K562 (cell line): ENCODE results near the gene SORCS2. TPM values are rescaled to one million over a fixed set of nuclear protein-coding genes. Genes with fewer than 3 reads are reported as not detected.

Source experiments
- ATAC-seq: fragments of 200-7000 bp; cut with Tn5 transposase; 3 replicates; pipeline ENCODE4 v1.9.1; 2020; ENCODE audit warnings: moderate library complexity
- BruUV-seq: library from RNA; stranded (reverse); fragments of 400-500 nt; replicated peaks from 2 replicates; lab custom pipeline; 2021; lab: Mats Ljungman, UMichigan
- CTCF ChIA-PET: fragments of 300-600 bp; formaldehyde crosslinking; extraction: SDS; loops from one replicate; lab custom pipeline; 2021; ENCODE audit warnings: low intra/inter-chr PET ratio; lab: Yijun Ruan, JAX
- POLR2A ChIA-PET: fragments of 300-600, 350-650 bp; sonication (Branson Sonifier 250); formaldehyde crosslinking; extraction: SDS; loops from one replicate; lab custom pipeline; 2021; ENCODE audit warnings: antibody characterized with exemption, inconsistent platforms; lab: Yijun Ruan, JAX
- DNase-seq, 4 experiments: peaks; one replicate each; pipeline versions ENCODE4 v3.0.0 to v3.0.0-alpha.2; 2011 to 2018; ENCODE audit warnings: low spot score in 3 of 4, mixed read lengths in 3 of 4; ENCODE audit errors: extremely low read depth in 1 of 4
- FAIRE-seq: peaks from 2 replicates; lab custom pipeline; 2011; peaks lifted over from hg19 to GRCh38; lab: Jason Lieb, UNC
- H2AFZ ChIP-seq: 2 replicates; pipeline ENCODE4 v1.6.0; 2011; ENCODE audit warnings: low read depth, low read length, control low read depth, inconsistent platforms
- H3K27ac ChIP-seq: fragments of 200-600 bp; 3 replicates; pipeline ENCODE4 v1.8.0; 2011; ENCODE audit warnings: low read depth, mild to moderate bottlenecking, control low read depth, inconsistent platforms, low read length, moderate library complexity, mixed read lengths; ENCODE audit errors: extremely low read depth
- H3K27me3 ChIP-seq, 2 experiments: fragments of 300-600 bp in 1 of 2; 2 replicates in 1 of 2; 3 replicates in 1 of 2; pipeline versions ENCODE4 v1.6.0 to v1.8.0; 2011; ENCODE audit warnings: inconsistent platforms in 2 of 2, low read length in 2 of 2, mild to moderate bottlenecking in 1 of 2, mixed read lengths in 1 of 2, moderate library complexity in 1 of 2; ENCODE audit not compliant: control insufficient read depth in 2 of 2, insufficient read depth in 2 of 2
- H3K36me3 ChIP-seq: fragments of 300-600 bp; 3 replicates; pipeline ENCODE4 v1.8.0; 2011; ENCODE audit warnings: mild to moderate bottlenecking, low read length, inconsistent platforms; ENCODE audit not compliant: control insufficient read depth, insufficient read depth
- H3K4me1 ChIP-seq, 2 experiments: fragments of 200-600 bp in 1 of 2; replicated peaks in 1 of 2; 2 replicates in 1 of 2; 3 replicates in 1 of 2; pipeline versions ENCODE4 v1.5.1 to v1.8.0; 2011; ENCODE audit warnings: inconsistent platforms in 2 of 2, low read length in 2 of 2, mild to moderate bottlenecking in 1 of 2, mixed read lengths in 1 of 2, moderate library complexity in 1 of 2; ENCODE audit not compliant: control insufficient read depth in 2 of 2, insufficient read depth in 2 of 2
- H3K4me2 ChIP-seq: 2 replicates; pipeline ENCODE4 v1.6.1; 2011; ENCODE audit warnings: low read length, control low read depth, inconsistent platforms, mixed read lengths; ENCODE audit not compliant: insufficient read depth
- H3K4me3 ChIP-seq: fragments of 200-600 bp; sonication (generic), shearing (Covaris generic); 2 replicates; pipeline ENCODE4 v1.5.1; 2016; ENCODE audit warnings: control low read depth, inconsistent platforms
- H3K79me2 ChIP-seq: fragments of 200-600 bp; 3 replicates; pipeline ENCODE4 v1.8.0; 2011; ENCODE audit warnings: low read length, inconsistent platforms; ENCODE audit not compliant: control insufficient read depth, insufficient read depth
- H3K9ac ChIP-seq, 2 experiments: 2 replicates each; pipeline versions ENCODE4 v1.6.0 to v1.6.1; 2011; ENCODE audit warnings: low read depth in 2 of 2, low read length in 2 of 2, control low read depth in 1 of 2, inconsistent platforms in 1 of 2, mild to moderate bottlenecking in 1 of 2, mixed read lengths in 1 of 2; ENCODE audit not compliant: insufficient read depth in 1 of 2
- H3K9me1 ChIP-seq: one replicate; pipeline ENCODE4 v1.6.0; 2011; ENCODE audit warnings: inconsistent platforms, mild to moderate bottlenecking, low read length, moderate library complexity; ENCODE audit not compliant: control insufficient read depth, insufficient read depth
- H3K9me3 ChIP-seq: replicated peaks from 2 replicates; pipeline ENCODE4 v1.5.1; 2011; ENCODE audit warnings: low read depth, low read length, inconsistent platforms; ENCODE audit not compliant: control insufficient read depth, insufficient read depth
- H4K20me1 ChIP-seq: replicated peaks from 2 replicates; pipeline ENCODE4 v1.6.1; 2011; ENCODE audit warnings: low read length, inconsistent platforms, mixed read lengths; ENCODE audit not compliant: control insufficient read depth, insufficient read depth
- HNRNPL ChIP-seq: fragments of 200-400 bp; formaldehyde crosslinking; IDR thresholded peaks from 2 replicates; pipeline ENCODE4 v1.6.1; 2017; ENCODE audit warnings: low read depth, mild to moderate bottlenecking, low read length
- MAFG ChIP-seq: fragments of 450-650 bp; conservative IDR thresholded peaks from 2 replicates; pipeline ENCODE4 v1.6.1; 2016; ENCODE audit warnings: missing genetic modification characterization, missing compliant biosample characterization
- PURB ChIP-seq: sonication (generic); formaldehyde crosslinking; IDR thresholded peaks from 2 replicates; pipeline ENCODE4 v1.9.0; 2021; ENCODE audit warnings: low read depth, mild to moderate bottlenecking, missing genetic modification reagents
- RB1 ChIP-seq: fragments of 450-650 bp; IDR thresholded peaks from 2 replicates; pipeline ENCODE4 v1.6.1; 2017; ENCODE audit warnings: low read depth, mild to moderate bottlenecking
- ZNF57 ChIP-seq: fragments of 450-650 bp; formaldehyde crosslinking; IDR thresholded peaks from 2 replicates; pipeline ENCODE4 v1.4.0; 2020; ENCODE audit warnings: mild to moderate bottlenecking, moderate library complexity
- WGBS: fragments of 100-300 bp; shearing (Covaris generic); methylation state at CpG from one replicate; pipeline ENCODE4 v1.1.6; 2016; ENCODE audit warnings: low coverage, mixed read lengths; ENCODE audit not compliant: insufficient coverage; ENCODE audit errors: missing lambda C conversion rate; 5-methylcytosine and 5-hydroxymethylcytosine counted together
- in situ Hi-C: fragments of 300-500 bp; cut with MboI; formaldehyde crosslinking; loops from 4 replicates; pipeline ENCODE4 v1.15.0; 2018; ENCODE audit warnings: inconsistent platforms, mixed read lengths
- intact Hi-C: fragments of 100-400 bp; cut with micrococcal nuclease; formaldehyde crosslinking; loops from 2 replicates; pipeline ENCODE4 v1.14.2; 2022
- polyA plus RNA-seq, 8 experiments: library from polyadenylated mRNA; depleted of rRNA in 4 of 8; stranded (reverse) in 5 of 8; unstranded in 3 of 8; fragments of >200 nt; fragmentation: Nextera tagmentation in 2 of 8; fragmentation: Illumina TruSeq in 1 of 8; extraction: Ambion mirVana in 2 of 8; extraction: Trizol in 1 of 8; gene quantifications; 2 replicates each; pipeline versions ENCODE4 v1.2.1 to v1.2.3, GENCODE V29; 2011 to 2014; ENCODE audit warnings: inconsistent platforms in 1 of 8, missing spikeins in 1 of 8
- total RNA-seq, 7 experiments: library from RNA; depleted of rRNA in 6 of 7; stranded (reverse); fragments of >200 nt in 6 of 7; fragmentation: Illumina TruSeq in 2 of 7; extraction: Trizol in 2 of 7; gene quantifications; 2 replicates each; pipeline versions ENCODE4 v1.2.1 to v1.2.3, GENCODE V29; 2011 to 2021; ENCODE audit warnings: low replicate concordance in 1 of 7
- TF ChIP-seq, protein P1 (sequence below): fragments of 150-350 bp; IDR thresholded peaks from 2 replicates; pipeline ENCODE4 v1.6.1; 2014; ENCODE audit warnings: low read depth, mild to moderate bottlenecking, low read length, borderline replicate concordance

SORCS2 gene
- total and polyA plus RNA-seq, 9 of the 15 experiments (the other 6 are each of a cell fraction or from before 2014, with no cell fraction given) = not detected

DNA sequence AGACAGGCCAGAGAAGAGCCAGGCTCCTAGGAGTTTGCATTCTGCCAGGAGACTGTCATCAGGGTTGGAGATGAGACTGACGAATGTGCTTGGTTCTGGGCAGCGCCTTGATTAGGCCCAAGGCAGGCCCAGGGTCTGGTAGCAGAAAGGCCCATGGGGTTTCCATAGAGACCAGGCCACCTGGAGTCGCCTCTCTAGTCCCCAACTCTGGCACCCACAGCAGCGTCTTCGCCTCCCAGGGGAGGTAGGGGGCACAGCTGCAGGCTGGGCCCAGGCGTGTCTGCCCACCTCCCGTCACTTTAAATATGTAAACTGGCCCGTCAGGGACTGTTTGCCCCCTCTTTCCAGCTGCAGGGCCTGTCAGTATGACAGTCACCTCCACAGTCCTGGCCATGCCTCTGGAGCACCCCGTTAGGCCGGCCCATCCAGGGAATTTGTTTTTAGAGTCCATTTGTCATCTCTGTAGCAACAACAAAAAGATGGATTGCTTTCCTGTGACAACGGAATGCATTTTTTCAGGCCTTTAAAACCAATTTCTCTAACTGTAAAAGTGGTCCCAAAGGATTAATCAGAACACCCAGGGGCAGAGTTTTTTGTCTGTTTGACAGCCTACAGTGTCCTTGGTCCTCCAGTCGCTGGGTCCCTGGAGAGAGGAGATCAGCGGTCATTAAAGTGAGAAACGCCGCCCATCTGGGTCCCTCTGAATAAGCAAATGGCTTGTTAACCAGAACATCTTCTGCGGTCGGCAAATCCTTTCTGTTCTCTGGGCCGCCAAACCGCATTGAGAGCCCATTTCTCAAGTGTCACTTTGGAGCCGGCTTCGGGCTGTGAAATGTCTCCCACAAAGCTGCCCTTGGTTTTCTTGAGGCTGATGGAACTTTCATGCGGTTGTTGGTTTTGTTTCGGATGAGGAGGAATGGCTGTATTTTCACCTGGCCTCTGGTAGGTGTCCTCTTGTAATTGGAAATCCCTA is 395.4 kb downstream of the SORCS2 start:
- ChIA-PET POLR2A (no interaction called here), CTCF (no interaction called here)
- no peak overlapping the region for H2AFZ ChIP-seq
- DNase-seq (no peak), ATAC-seq (no peak), FAIRE-seq (no peak)
- WGBS = 2% methylated on average over 23 of the region's 23 CpGs
- no peaks in the 10 kb centered on the region for H3K9me1 ChIP-seq
- H4K20me1 ChIP-seq = no peaks in the 10 kb centered on the region
- no TSS peak for BruUV-seq
- H3K79me2 ChIP-seq = no peaks in the 10 kb centered on the region
- TF ChIP-seq ZNF57 (CRISPR knock-in tag) (no peak), HNRNPL (no peak), RB1 (no peak)
- no peaks in the 10 kb centered on the region for H3K9me3 ChIP-seq
- peaks cover 3 to 27% of the 10 kb centered on the region in 2 experiments; a peak in 3 of 5 replicates for H3K27me3 ChIP-seq
- no peak overlapping the region for H3K27ac ChIP-seq
- no peak overlapping the region for H3K4me2 ChIP-seq
- intact Hi-C loops = no loop called here
- H3K36me3 ChIP-seq = no peaks in the 10 kb centered on the region
- H3K4me1 ChIP-seq = no peaks in the 10 kb centered on the region
- H3K4me3 ChIP-seq = no peak overlapping the region
- no peak overlapping the region for H3K9ac ChIP-seq
- in situ Hi-C loops = no loop called here

DNA sequence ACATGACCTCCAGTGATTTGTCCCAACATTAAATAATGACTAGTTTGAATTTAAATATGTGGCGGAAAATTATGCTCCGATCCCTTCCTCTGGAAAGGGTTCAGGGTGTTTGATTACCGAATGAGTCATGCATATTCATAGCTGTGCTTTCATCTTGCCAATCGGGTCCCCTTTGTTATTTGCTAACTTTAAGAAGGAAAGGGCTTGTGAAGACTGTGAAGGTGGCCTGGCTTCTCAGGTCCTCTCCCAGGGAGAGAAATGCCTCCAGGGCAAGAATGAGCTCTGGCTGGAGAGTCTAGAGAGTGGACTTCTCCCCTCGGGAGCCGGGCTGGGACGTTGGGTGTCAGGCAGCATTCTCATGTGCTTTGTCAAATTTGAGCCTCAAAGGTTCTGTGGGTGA is 397.9 kb downstream of the SORCS2 start:
- no peak overlapping the region for H3K4me3 ChIP-seq
- no peak overlapping the region for H3K9ac ChIP-seq
- H3K79me2 ChIP-seq = no peaks in the 10 kb centered on the region
- DNase-seq (no peak), ATAC-seq (no peak), FAIRE-seq (no peak)
- H3K4me2 ChIP-seq = no peak overlapping the region
- WGBS = 3% methylated on average over 7 of the region's 7 CpGs
- H3K9me3 ChIP-seq = no peaks in the 10 kb centered on the region
- H3K9me1 ChIP-seq = no peaks in the 10 kb centered on the region
- no peak overlapping the region for H3K27ac ChIP-seq
- H2AFZ ChIP-seq = no peak overlapping the region
- H4K20me1 ChIP-seq = 0 out of 2 replicates have a peak, but pooled peaks cover 3% of the 10 kb centered on the region
- in situ Hi-C loops (no loop called here), intact Hi-C loops (no loop called here)
- POLR2A ChIA-PET = no interaction called here
- no peaks in the 10 kb centered on the region for H3K4me1 ChIP-seq
- BruUV-seq = no TSS peak
- H3K36me3 ChIP-seq = no peaks in the 10 kb centered on the region
- TF ChIP-seq PURB (CRISPR knock-in tag) = no peak
- TF ChIP-seq MAFG (tag) = no peak
- TF ChIP-seq, protein P1, sequence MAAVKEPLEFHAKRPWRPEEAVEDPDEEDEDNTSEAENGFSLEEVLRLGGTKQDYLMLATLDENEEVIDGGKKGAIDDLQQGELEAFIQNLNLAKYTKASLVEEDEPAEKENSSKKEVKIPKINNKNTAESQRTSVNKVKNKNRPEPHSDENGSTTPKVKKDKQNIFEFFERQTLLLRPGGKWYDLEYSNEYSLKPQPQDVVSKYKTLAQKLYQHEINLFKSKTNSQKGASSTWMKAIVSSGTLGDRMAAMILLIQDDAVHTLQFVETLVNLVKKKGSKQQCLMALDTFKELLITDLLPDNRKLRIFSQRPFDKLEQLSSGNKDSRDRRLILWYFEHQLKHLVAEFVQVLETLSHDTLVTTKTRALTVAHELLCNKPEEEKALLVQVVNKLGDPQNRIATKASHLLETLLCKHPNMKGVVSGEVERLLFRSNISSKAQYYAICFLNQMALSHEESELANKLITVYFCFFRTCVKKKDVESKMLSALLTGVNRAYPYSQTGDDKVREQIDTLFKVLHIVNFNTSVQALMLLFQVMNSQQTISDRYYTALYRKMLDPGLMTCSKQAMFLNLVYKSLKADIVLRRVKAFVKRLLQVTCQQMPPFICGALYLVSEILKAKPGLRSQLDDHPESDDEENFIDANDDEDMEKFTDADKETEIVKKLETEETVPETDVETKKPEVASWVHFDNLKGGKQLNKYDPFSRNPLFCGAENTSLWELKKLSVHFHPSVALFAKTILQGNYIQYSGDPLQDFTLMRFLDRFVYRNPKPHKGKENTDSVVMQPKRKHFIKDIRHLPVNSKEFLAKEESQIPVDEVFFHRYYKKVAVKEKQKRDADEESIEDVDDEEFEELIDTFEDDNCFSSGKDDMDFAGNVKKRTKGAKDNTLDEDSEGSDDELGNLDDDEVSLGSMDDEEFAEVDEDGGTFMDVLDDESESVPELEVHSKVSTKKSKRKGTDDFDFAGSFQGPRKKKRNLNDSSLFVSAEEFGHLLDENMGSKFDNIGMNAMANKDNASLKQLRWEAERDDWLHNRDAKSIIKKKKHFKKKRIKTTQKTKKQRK = no peak
- CTCF ChIA-PET = no interaction called here
- peaks cover 3 to 45% of the 10 kb centered on the region in 2 experiments; a peak in 3 of 5 replicates for H3K27me3 ChIP-seq
